T-helper 1 cell treated with Interleukin-12 subunit alpha and Interleukin-12 subunit beta and Interleukin-4 antibody, amounts not matched to agents 30 μg/mL and 1 μg/mL, for 36 hours (primary cell): Measurements from ENCODE around the gene DELE1.
"Not testable (repeated sequence)": the region's sequence is repeated elsewhere in the genome, so short reads cannot be mapped to it uniquely, and the experiment has no call there.

Experiments used
- H3K27ac Mint-ChIP-seq: one replicate; pipeline ENCODE4 v1.8.0; 2021; ENCODE audit warnings: mild to moderate bottlenecking, mixed read lengths
- H3K27me3 Mint-ChIP-seq: one replicate; pipeline ENCODE4 v1.8.0; 2021; ENCODE audit warnings: low read depth, mixed read lengths
- H3K36me3 Mint-ChIP-seq: one replicate; pipeline ENCODE4 v1.8.0; 2021; ENCODE audit warnings: low read depth, mixed read lengths
- H3K4me1 Mint-ChIP-seq: one replicate; pipeline ENCODE4 v1.8.0; 2021; ENCODE audit warnings: low read depth, mixed read lengths
- H3K4me3 Mint-ChIP-seq: one replicate; pipeline ENCODE4 v1.8.0; 2021; ENCODE audit warnings: mild to moderate bottlenecking, moderate library complexity, mixed read lengths
- H3K9me3 Mint-ChIP-seq: one replicate; pipeline ENCODE4 v1.8.0; 2021; ENCODE audit warnings: mixed read lengths

DELE1 gene

GRCh38 chr5:141906972-141907371 is 16.7 kb upstream of the DELE1 start:
- H3K27ac Mint-ChIP-seq, result no peak overlapping the region
- no peaks in the 10 kb centered on the region for H3K36me3 Mint-ChIP-seq
- H3K27me3 Mint-ChIP-seq, result peaks cover 18% of the 10 kb centered on the region
- no peaks in the 10 kb centered on the region for H3K9me3 Mint-ChIP-seq
- H3K4me3 Mint-ChIP-seq, result no peak overlapping the region
- no peaks in the 10 kb centered on the region for H3K4me1 Mint-ChIP-seq

GRCh38 chr5:141908796-141909195 is 14.9 kb upstream of the DELE1 start:
- Mint-ChIP-seq H3K27me3 (peaks cover 30% of the 10 kb centered on the region), H3K9me3 (no peaks in the 10 kb centered on the region), H3K4me1 (peaks cover 6% of the 10 kb centered on the region), H3K27ac (no peak overlapping the region), H3K4me3 (no peak overlapping the region), H3K36me3 (no peaks in the 10 kb centered on the region)

- Mint-ChIP-seq H3K9me3 (no peaks in the 10 kb centered on the region), H3K4me1 (peaks cover 6% of the 10 kb centered on the region), H3K27ac (no peak overlapping the region), H3K36me3 (no peaks in the 10 kb centered on the region), H3K4me3 (no peak overlapping the region), H3K27me3 (peaks cover 32% of the 10 kb centered on the region)
These were observed 14.5 kb upstream of the DELE1 start for GRCh38 chr5:141909212-141909611.

- Mint-ChIP-seq H3K4me1 (peaks cover 6% of the 10 kb centered on the region), H3K27ac (no peak overlapping the region), H3K27me3 (peaks cover 41% of the 10 kb centered on the region), H3K4me3 (no peak overlapping the region), H3K9me3 (no peaks in the 10 kb centered on the region), H3K36me3 (peaks cover 2% of the 10 kb centered on the region)
These were observed 13.4 kb upstream of the DELE1 start for GRCh38 chr5:141910271-141910673.

GRCh38 chr5:141913560-141914198 is 10.0 kb upstream of the DELE1 start:
- Mint-ChIP-seq H3K36me3 (peaks cover 2% of the 10 kb centered on the region), H3K27ac (no peak overlapping the region), H3K4me1 (peaks cover 6% of the 10 kb centered on the region), H3K9me3 (no peaks in the 10 kb centered on the region), H3K4me3 (peak overlapping the region; percentile 35), H3K27me3 (peaks cover 54% of the 10 kb centered on the region)

- no peak overlapping the region for H3K27ac Mint-ChIP-seq
- H3K4me3 Mint-ChIP-seq, result no peak overlapping the region
- no peaks in the 10 kb centered on the region for H3K9me3 Mint-ChIP-seq
- H3K4me1 Mint-ChIP-seq, result peaks cover 6% of the 10 kb centered on the region
- H3K36me3 Mint-ChIP-seq, result peaks cover 2% of the 10 kb centered on the region
- peaks cover 54% of the 10 kb centered on the region for H3K27me3 Mint-ChIP-seq
These were observed 9.4 kb upstream of the DELE1 start for GRCh38 chr5:141914199-141914743.

GRCh38 chr5:141914797-141915196 is 8.9 kb upstream of the DELE1 start:
- no peaks in the 10 kb centered on the region for H3K9me3 Mint-ChIP-seq
- no peak overlapping the region for H3K4me3 Mint-ChIP-seq
- H3K36me3 Mint-ChIP-seq, result peaks cover 2% of the 10 kb centered on the region
- H3K27ac Mint-ChIP-seq, result no peak overlapping the region
- peaks cover 6% of the 10 kb centered on the region for H3K4me1 Mint-ChIP-seq
- H3K27me3 Mint-ChIP-seq, result peaks cover 54% of the 10 kb centered on the region

GRCh38 chr5:141915881-141916336 is 7.8 kb upstream of the DELE1 start:
- no peak overlapping the region for H3K27ac Mint-ChIP-seq
- H3K4me1 Mint-ChIP-seq, result peaks cover 6% of the 10 kb centered on the region
- H3K27me3 Mint-ChIP-seq, result peaks cover 49% of the 10 kb centered on the region
- peaks cover 2% of the 10 kb centered on the region for H3K36me3 Mint-ChIP-seq
- no peak overlapping the region for H3K4me3 Mint-ChIP-seq
- no peaks in the 10 kb centered on the region for H3K9me3 Mint-ChIP-seq

GRCh38 chr5:141916522-141916921 is 7.1 kb upstream of the DELE1 start:
- peaks cover 6% of the 10 kb centered on the region for H3K4me1 Mint-ChIP-seq
- H3K27me3 Mint-ChIP-seq, result peaks cover 49% of the 10 kb centered on the region
- no peak overlapping the region for H3K27ac Mint-ChIP-seq
- no peaks in the 10 kb centered on the region for H3K9me3 Mint-ChIP-seq
- peaks cover 2% of the 10 kb centered on the region for H3K36me3 Mint-ChIP-seq
- no peak overlapping the region for H3K4me3 Mint-ChIP-seq

- H3K27me3 Mint-ChIP-seq, result peaks cover 41% of the 10 kb centered on the region
- no peak overlapping the region for H3K4me3 Mint-ChIP-seq
- peaks cover 6% of the 10 kb centered on the region for H3K4me1 Mint-ChIP-seq
- no peak overlapping the region for H3K27ac Mint-ChIP-seq
- peaks cover 2% of the 10 kb centered on the region for H3K36me3 Mint-ChIP-seq
- H3K9me3 Mint-ChIP-seq, result no peaks in the 10 kb centered on the region
These were observed 5.9 kb upstream of the DELE1 start for GRCh38 chr5:141917760-141918159.

- H3K27ac Mint-ChIP-seq, result no peak overlapping the region
- peaks cover 4% of the 10 kb centered on the region for H3K36me3 Mint-ChIP-seq
- no peaks in the 10 kb centered on the region for H3K9me3 Mint-ChIP-seq
- H3K4me3 Mint-ChIP-seq, result no peak overlapping the region
- peaks cover 28% of the 10 kb centered on the region for H3K27me3 Mint-ChIP-seq
- peaks cover 5% of the 10 kb centered on the region for H3K4me1 Mint-ChIP-seq
These were observed 4.2 kb upstream of the DELE1 start for GRCh38 chr5:141919218-141920119.

GRCh38 chr5:141920771-141921170 is 2.9 kb upstream of the DELE1 start:
- H3K27ac Mint-ChIP-seq, result no peak overlapping the region
- H3K9me3 Mint-ChIP-seq, result no peaks in the 10 kb centered on the region
- H3K36me3 Mint-ChIP-seq, result peaks cover 7% of the 10 kb centered on the region
- peaks cover 8% of the 10 kb centered on the region for H3K4me1 Mint-ChIP-seq
- no peak overlapping the region for H3K4me3 Mint-ChIP-seq
- H3K27me3 Mint-ChIP-seq, result peaks cover 15% of the 10 kb centered on the region

GRCh38 chr5:141922827-141923447 is 734 bp upstream of the DELE1 start:
- H3K27ac Mint-ChIP-seq, result peak overlapping the region; percentile 90
- peak overlapping the region; percentile 91 for H3K4me3 Mint-ChIP-seq
- peaks cover 20% of the 10 kb centered on the region for H3K36me3 Mint-ChIP-seq
- not testable (repeated sequence) for H3K9me3 Mint-ChIP-seq, H3K27me3 Mint-ChIP-seq
- peaks cover 17% of the 10 kb centered on the region for H3K4me1 Mint-ChIP-seq

- H3K4me3 Mint-ChIP-seq, result no peak overlapping the region
- peaks cover 22% of the 10 kb centered on the region for H3K4me1 Mint-ChIP-seq
- no peak overlapping the region for H3K27ac Mint-ChIP-seq
These were observed 2.8 kb downstream of the DELE1 start for GRCh38 chr5:141926434-141926833.

More at GRCh38 chr5:141926434-141926833, 2.8 kb downstream of the DELE1 start:
- H3K27me3 Mint-ChIP-seq, result no peaks in the 10 kb centered on the region
- H3K36me3 Mint-ChIP-seq, result peaks cover 40% of the 10 kb centered on the region
- no peaks in the 10 kb centered on the region for H3K9me3 Mint-ChIP-seq
